SIG-M5 (cell line): ENCODE measurements around the gene TNPO3.
A peak's percentile ranks its signal among the peaks of the same experiment; 100 is the strongest.

ENCODE experiments used
- DNase-seq: peaks from one replicate; lab custom pipeline; 2025; lab: John Stamatoyannopoulos, UW

The TNPO3 gene

GRCh38 chr7:129054438-129055293, at the start of gene TNPO3:
Gene TNPO3, minus strand, starts transcription at chr7:129055111. Its CDS starts 341 bp downstream, at chr7:129054770.
- peak; percentile 72 for DNase-seq

- DNase-seq = no peak
Measured at GRCh38 chr7:129103561-129104324, 48.8 kb upstream of the TNPO3 start.

GRCh38 chr7:129101746-129102145, 46.8 kb upstream of the TNPO3 start:
- no peak for DNase-seq

- no peak for DNase-seq
Measured at GRCh38 chr7:129100827-129101166, 45.9 kb upstream of the TNPO3 start.

GRCh38 chr7:129098409-129099084, 43.6 kb upstream of the TNPO3 start:
- no peak for DNase-seq

GRCh38 chr7:129095258-129095657, 40.3 kb upstream of the TNPO3 start:
- no peak for DNase-seq

GRCh38 chr7:129094501-129094900, 39.6 kb upstream of the TNPO3 start:
- no peak for DNase-seq

- DNase-seq = no peak
Measured at GRCh38 chr7:129093867-129094456, 39.1 kb upstream of the TNPO3 start.

GRCh38 chr7:129091484-129092002, 36.6 kb upstream of the TNPO3 start:
- DNase-seq = no peak

- DNase-seq = no peak
Measured at GRCh38 chr7:129090300-129090907, 35.5 kb upstream of the TNPO3 start.

- peak; percentile 5 for DNase-seq
Measured at GRCh38 chr7:129089521-129090212, 34.8 kb upstream of the TNPO3 start.

GRCh38 chr7:129084801-129085551, 30.1 kb upstream of the TNPO3 start:
- no peak for DNase-seq

- DNase-seq = no peak
Measured at GRCh38 chr7:129083525-129083924, 28.6 kb upstream of the TNPO3 start.

- no peak for DNase-seq
Measured at GRCh38 chr7:129078455-129078854, 23.5 kb upstream of the TNPO3 start.

- DNase-seq = no peak
Measured at GRCh38 chr7:129076886-129077285, 22.0 kb upstream of the TNPO3 start.

GRCh38 chr7:129074994-129075393, 20.1 kb upstream of the TNPO3 start:
- DNase-seq = no peak

- DNase-seq = no peak
Measured at GRCh38 chr7:129074361-129074871, 19.5 kb upstream of the TNPO3 start.

GRCh38 chr7:129073738-129074137, 18.8 kb upstream of the TNPO3 start:
- DNase-seq = no peak

- DNase-seq = no peak
Measured at GRCh38 chr7:129073204-129073603, 18.3 kb upstream of the TNPO3 start.

- DNase-seq = peak; percentile 64
Measured at GRCh38 chr7:129072479-129073011, 17.6 kb upstream of the TNPO3 start.
